Neuronal stem cell (in vitro differentiated cells): ENCODE data around the gene TRIM10.

Experiments
- DNase-seq: peaks from one replicate; pipeline ENCODE4 v3.0.0-alpha.2; 2013; ENCODE audit warnings: low spot score
- H2AFZ ChIP-seq: one replicate; pipeline ENCODE4 v1.6.1; 2013; ENCODE audit warnings: mild to moderate bottlenecking, low read length, inconsistent platforms
- H2AK5ac ChIP-seq: 2 replicates; pipeline ENCODE4 v1.6.1; 2013; ENCODE audit warnings: low read depth, mild to moderate bottlenecking, inconsistent platforms, low read length, moderate library complexity, mixed read lengths
- H2BK120ac ChIP-seq: 2 replicates; pipeline ENCODE4 v1.6.1; 2013; ENCODE audit warnings: low read depth, mild to moderate bottlenecking, inconsistent platforms, low read length, moderate library complexity, mixed read lengths
- H2BK12ac ChIP-seq: one replicate; pipeline ENCODE4 v1.6.1; 2013; ENCODE audit warnings: low read length, inconsistent platforms
- H2BK15ac ChIP-seq: 2 replicates; pipeline ENCODE4 v1.6.1; 2013; ENCODE audit warnings: mild to moderate bottlenecking, low read length, inconsistent platforms, mixed read lengths
- H2BK5ac ChIP-seq: one replicate; pipeline ENCODE4 v1.6.1; 2013; ENCODE audit warnings: inconsistent platforms, mild to moderate bottlenecking, low read length, moderate library complexity
- H3K14ac ChIP-seq: one replicate; pipeline ENCODE4 v1.6.1; 2013; ENCODE audit warnings: low read length, inconsistent platforms
- H3K18ac ChIP-seq: 2 replicates; pipeline ENCODE4 v1.6.1; 2013; ENCODE audit warnings: low read length, inconsistent platforms
- H3K23ac ChIP-seq: 2 replicates; pipeline ENCODE4 v1.6.1; 2013; ENCODE audit warnings: low read depth, mild to moderate bottlenecking, mixed read lengths, low read length, inconsistent platforms; ENCODE audit not compliant: poor library complexity
- H3K27ac ChIP-seq: replicated peaks from 3 replicates; pipeline ENCODE4 v1.5.1; 2013; ENCODE audit warnings: low read length, inconsistent platforms
- H3K27me3 ChIP-seq, 3 experiments: 2 replicates each; pipeline ENCODE4 v1.6.1; 2013; ENCODE audit warnings: low read length in 3 of 3, mild to moderate bottlenecking in 2 of 3, inconsistent platforms in 1 of 3, low read depth in 1 of 3, mixed read lengths in 1 of 3, moderate library complexity in 1 of 3; ENCODE audit not compliant: control insufficient read depth in 3 of 3, insufficient read depth in 3 of 3
- H3K36me3 ChIP-seq, 2 donors: replicated peaks in 1 of 2; 2 replicates each; pipeline ENCODE4 v1.6.1; 2013; ENCODE audit warnings: low read length in 2 of 2; ENCODE audit not compliant: control insufficient read depth in 2 of 2, insufficient read depth in 2 of 2
- H3K4ac ChIP-seq: 2 replicates; pipeline ENCODE4 v1.6.1; 2013; ENCODE audit warnings: inconsistent platforms, mild to moderate bottlenecking, low read length, moderate library complexity
- H3K4me1 ChIP-seq, 2 donors: 1 replicate in 1 of 2; 2 replicates in 1 of 2; pipeline ENCODE4 v1.6.1; 2013; ENCODE audit warnings: low read length in 2 of 2, low read depth in 1 of 2; ENCODE audit not compliant: control insufficient read depth in 2 of 2, insufficient read depth in 1 of 2
- H3K4me2 ChIP-seq: one replicate; pipeline ENCODE4 v1.6.1; 2013; ENCODE audit warnings: mild to moderate bottlenecking, low read length, inconsistent platforms; ENCODE audit not compliant: insufficient read depth, poor library complexity, severe bottlenecking
- H3K4me3 ChIP-seq, 2 donors: 2 replicates each; pipeline ENCODE4 v1.5.1; 2013; ENCODE audit warnings: low read length in 2 of 2, mild to moderate bottlenecking in 2 of 2, inconsistent platforms in 1 of 2, moderate library complexity in 1 of 2
- H3K79me1 ChIP-seq: one replicate; pipeline ENCODE4 v1.6.1; 2013; ENCODE audit warnings: low read depth, mild to moderate bottlenecking, inconsistent platforms, low read length, moderate library complexity
- H3K9ac ChIP-seq: one replicate; pipeline ENCODE4 v1.6.1; 2013; ENCODE audit warnings: mild to moderate bottlenecking, low read depth, low read length, inconsistent platforms; ENCODE audit not compliant: poor library complexity
- H3K9me3 ChIP-seq, 2 donors: replicated peaks in 1 of 2; 2 replicates each; pipeline versions ENCODE3 to v1.6.1; 2013; ENCODE audit warnings: low read length in 2 of 2, mild to moderate bottlenecking in 2 of 2, inconsistent platforms in 1 of 2, low read depth in 1 of 2, mixed read lengths in 1 of 2, moderate library complexity in 1 of 2; ENCODE audit not compliant: control insufficient read depth in 2 of 2, insufficient read depth in 1 of 2
- H4K8ac ChIP-seq: one replicate; pipeline ENCODE4 v1.6.1; 2013; ENCODE audit warnings: low read depth, mild to moderate bottlenecking, inconsistent platforms, low read length, moderate library complexity
- H4K91ac ChIP-seq: one replicate; pipeline ENCODE4 v1.6.1; 2013; ENCODE audit warnings: low read length, low read depth, mild to moderate bottlenecking, inconsistent platforms; ENCODE audit not compliant: poor library complexity
- WGBS, 2 donors: extraction: QIAGEN DNeasy Blood & Tissue Kit; methylation state at CpG; one replicate each; pipeline ENCODE4 v1.1.7; 2013; ENCODE audit warnings: missing lambda C conversion rate in 2 of 2, mixed read lengths in 1 of 2; ENCODE audit not compliant: insufficient read length in 2 of 2, insufficient replicate concordance in 1 of 2; ENCODE audit errors: extremely low coverage in 2 of 2; 5-methylcytosine and 5-hydroxymethylcytosine counted together

TRIM10 gene

DNA sequence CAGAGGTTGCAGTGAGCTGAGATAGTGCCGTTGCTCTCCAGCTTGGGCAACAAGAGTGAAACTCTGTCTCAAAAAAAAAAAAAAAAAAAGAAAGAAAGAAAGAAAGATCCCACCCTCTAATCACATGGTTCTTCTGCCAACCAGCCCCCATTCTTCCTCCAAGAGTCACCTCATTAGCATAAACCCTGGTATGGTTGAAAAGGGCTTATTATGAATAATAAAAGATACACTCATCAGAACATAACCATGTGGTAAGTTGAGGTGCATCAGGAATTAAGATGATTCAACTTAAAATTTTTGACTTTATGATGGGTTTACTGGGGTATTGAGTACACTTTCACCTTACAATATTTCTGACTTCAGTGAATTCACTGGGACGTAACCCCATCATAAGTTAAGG, 25.9 kb downstream of the TRIM10 start:
- no peak overlapping the region for H2BK12ac ChIP-seq
- no peaks in the 10 kb centered on the region for H3K4me1 ChIP-seq
- no peak overlapping the region for H3K4me3 ChIP-seq
- no peak overlapping the region for H4K8ac ChIP-seq
- H3K79me1 ChIP-seq = no peaks in the 10 kb centered on the region
- H3K4ac ChIP-seq = no peak overlapping the region
- no peak overlapping the region for H2BK15ac ChIP-seq
- no peak overlapping the region for H3K27ac ChIP-seq
- no peak overlapping the region for H3K23ac ChIP-seq
- no peaks in the 10 kb centered on the region for H3K9me3 ChIP-seq
- H2AK5ac ChIP-seq = no peak overlapping the region
- no peak overlapping the region for H2AFZ ChIP-seq
- no CpG with 5 or more reads among the region's 2 CpGs for WGBS, 2 donors
- no peak overlapping the region for H3K4me2 ChIP-seq
- no peak for DNase-seq
- H3K18ac ChIP-seq = no peak overlapping the region
- no peak overlapping the region for H2BK120ac ChIP-seq
- peaks cover 0 to 37% (median 10%) of the 10 kb centered on the region in 3 experiments for H3K27me3 ChIP-seq
- H2BK5ac ChIP-seq = no peak overlapping the region
- H3K9ac ChIP-seq = no peak overlapping the region
- H3K36me3 ChIP-seq = no peaks in the 10 kb centered on the region
- no peak overlapping the region for H3K14ac ChIP-seq
- H4K91ac ChIP-seq = no peak overlapping the region

DNA sequence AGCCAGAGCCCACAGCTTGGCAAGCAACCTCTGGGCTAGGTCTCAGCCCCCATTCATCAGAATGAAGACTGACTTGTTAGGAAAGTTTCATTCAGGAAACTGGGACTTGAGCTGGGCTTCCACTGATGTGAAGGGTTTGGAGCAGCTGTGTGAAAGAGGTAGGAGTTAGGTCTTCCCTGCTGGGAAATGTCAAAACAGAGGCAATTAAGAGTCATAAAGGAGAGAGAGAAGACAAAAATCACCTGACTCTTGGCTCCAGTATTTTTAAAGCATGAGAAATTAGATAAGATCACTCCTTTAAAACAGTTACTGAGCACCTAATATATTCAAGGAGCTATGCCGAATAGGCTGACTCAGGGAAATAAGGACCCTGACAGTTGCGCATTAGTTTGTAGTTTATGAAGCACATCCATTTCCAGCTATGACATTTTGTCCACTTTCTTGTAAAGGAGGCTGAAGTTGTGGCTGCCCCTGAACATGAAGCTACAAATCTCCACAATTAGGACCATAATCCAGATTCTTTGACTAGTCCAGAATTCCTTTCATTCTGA, 29.0 kb downstream of the TRIM10 start:
- H3K27me3 ChIP-seq = peaks cover 7 to 54% (median 33%) of the 10 kb centered on the region in 3 experiments
- no peak overlapping the region for H3K27ac ChIP-seq
- H3K79me1 ChIP-seq = no peaks in the 10 kb centered on the region
- no peak overlapping the region for H2AFZ ChIP-seq
- H4K8ac ChIP-seq = no peak overlapping the region
- peaks cover 0 to 2% of the 10 kb centered on the region in 2 donors for H3K4me1 ChIP-seq
- H4K91ac ChIP-seq = no peak overlapping the region
- no peak overlapping the region for H3K14ac ChIP-seq
- H2AK5ac ChIP-seq = no peak overlapping the region
- no peak overlapping the region for H3K18ac ChIP-seq
- H3K9me3 ChIP-seq = no peaks in the 10 kb centered on the region
- no CpG with 5 or more reads among the region's 2 CpGs for WGBS, 2 donors
- H3K4me3 ChIP-seq = no peak overlapping the region
- no peak overlapping the region for H2BK5ac ChIP-seq
- no peak overlapping the region for H2BK12ac ChIP-seq
- H3K9ac ChIP-seq = no peak overlapping the region
- H2BK15ac ChIP-seq = no peak overlapping the region
- no peak overlapping the region for H3K4me2 ChIP-seq
- no peak overlapping the region for H3K23ac ChIP-seq
- H2BK120ac ChIP-seq = no peak overlapping the region
- no peak for DNase-seq
- H3K4ac ChIP-seq = no peak overlapping the region
- H3K36me3 ChIP-seq = no peaks in the 10 kb centered on the region

DNA sequence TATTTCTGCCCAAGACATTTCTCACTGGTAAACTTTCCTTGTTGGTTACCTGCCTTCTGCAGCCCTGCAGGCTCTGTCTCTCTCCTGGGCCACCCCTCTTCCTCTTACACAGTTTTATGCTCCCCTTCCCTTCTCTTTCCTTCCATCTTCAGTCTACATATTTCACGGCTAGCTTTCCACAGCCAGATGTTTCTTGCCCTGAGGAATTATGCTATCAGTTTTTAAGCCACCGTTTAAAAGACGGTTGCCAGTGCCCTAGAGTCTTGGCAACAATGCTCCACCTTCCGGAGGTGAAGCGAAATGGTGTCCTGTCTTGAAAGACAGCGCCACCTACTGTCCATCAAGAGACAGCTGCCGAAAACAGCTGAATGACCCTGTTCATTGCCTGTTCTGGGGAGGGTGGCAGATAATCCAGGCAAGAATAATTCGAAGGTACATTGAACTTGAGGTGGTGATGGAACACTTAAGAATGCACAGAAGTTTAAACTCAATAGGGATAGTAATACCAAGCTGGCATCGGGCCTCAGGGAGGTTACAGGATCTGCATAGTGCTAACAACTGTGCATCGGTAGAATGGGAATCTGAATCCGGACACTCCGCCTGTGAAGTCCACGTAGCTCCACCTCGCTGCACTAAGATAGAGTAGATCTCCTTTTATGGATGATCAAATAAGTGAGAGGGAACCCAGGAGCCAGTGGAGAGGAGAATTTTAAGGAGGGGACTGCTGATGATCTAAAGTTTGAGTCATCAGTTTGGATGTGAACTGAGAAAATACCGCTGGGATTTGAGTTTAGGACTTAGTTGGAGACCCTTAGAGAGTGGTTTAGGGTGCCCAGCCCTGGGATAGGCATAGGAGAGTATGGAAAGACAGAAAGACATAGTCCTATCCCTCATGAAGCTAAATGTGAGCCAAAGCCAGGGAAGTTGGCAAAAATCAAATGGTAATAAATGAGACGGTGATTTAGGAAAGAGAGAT, 29.8 kb downstream of the TRIM10 start:
- H3K4me2 ChIP-seq = no peak overlapping the region
- no peak overlapping the region for H3K4me3 ChIP-seq
- no peak overlapping the region for H3K18ac ChIP-seq
- no peak overlapping the region for H2BK120ac ChIP-seq
- no peak overlapping the region for H4K8ac ChIP-seq
- no peak overlapping the region for H3K14ac ChIP-seq
- H3K4me1 ChIP-seq = peaks cover 0 to 3% of the 10 kb centered on the region in 2 donors
- no peaks in the 10 kb centered on the region for H3K36me3 ChIP-seq
- no peaks in the 10 kb centered on the region for H3K9me3 ChIP-seq
- H3K79me1 ChIP-seq = no peaks in the 10 kb centered on the region
- no peak overlapping the region for H2BK5ac ChIP-seq
- DNase-seq = peak; percentile 79
- no peak overlapping the region for H2AK5ac ChIP-seq
- no peak overlapping the region for H3K9ac ChIP-seq
- no peak overlapping the region for H3K27ac ChIP-seq
- H3K27me3 ChIP-seq = peaks cover 8 to 54% (median 41%) of the 10 kb centered on the region in 3 experiments
- H2BK12ac ChIP-seq = no peak overlapping the region
- no CpG with 5 or more reads among the region's 16 CpGs for WGBS, 2 donors
- H4K91ac ChIP-seq = no peak overlapping the region
- no peak overlapping the region for H3K4ac ChIP-seq
- H2BK15ac ChIP-seq = no peak overlapping the region
- H3K23ac ChIP-seq = no peak overlapping the region
- H2AFZ ChIP-seq = no peak overlapping the region

DNA sequence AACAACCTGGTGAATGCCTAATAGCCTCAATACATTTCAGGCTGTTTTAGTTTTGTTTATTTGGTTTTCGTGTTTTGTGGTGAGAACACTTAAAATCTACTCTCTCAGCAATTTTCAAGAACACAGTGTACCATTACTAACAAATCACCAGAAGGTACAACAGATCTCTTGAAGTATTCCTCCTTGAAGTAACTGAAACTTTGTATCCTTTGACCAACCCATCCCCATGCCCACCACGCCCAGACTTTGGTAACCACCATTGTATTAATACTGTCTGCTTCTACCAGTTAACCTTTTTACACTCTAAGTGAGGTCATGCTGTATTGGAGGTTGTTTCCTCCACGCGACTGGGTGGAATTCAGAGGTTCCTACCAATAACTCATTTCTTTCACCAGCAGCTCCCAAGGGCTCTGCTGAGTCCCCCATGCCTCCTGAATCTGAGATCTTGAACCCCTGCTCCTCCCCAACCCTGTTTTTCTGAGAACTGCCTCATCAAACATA, 30.8 kb downstream of the TRIM10 start:
- no CpG with 5 or more reads among the region's 4 CpGs for WGBS, 2 donors
- no peak overlapping the region for H3K27ac ChIP-seq
- no peak overlapping the region for H4K91ac ChIP-seq
- no peak overlapping the region for H3K9ac ChIP-seq
- no peak overlapping the region for H3K4me3 ChIP-seq
- H3K4me1 ChIP-seq = peaks cover 0 to 3% of the 10 kb centered on the region in 2 donors
- no peak overlapping the region for H3K4me2 ChIP-seq
- H4K8ac ChIP-seq = no peak overlapping the region
- H3K36me3 ChIP-seq = no peaks in the 10 kb centered on the region
- H3K79me1 ChIP-seq = no peaks in the 10 kb centered on the region
- no peak overlapping the region for H2AK5ac ChIP-seq
- no peak overlapping the region for H3K14ac ChIP-seq
- H3K27me3 ChIP-seq = peaks cover 8 to 62% (median 47%) of the 10 kb centered on the region in 3 experiments
- H3K18ac ChIP-seq = no peak overlapping the region
- H3K9me3 ChIP-seq = no peaks in the 10 kb centered on the region
- no peak overlapping the region for H3K4ac ChIP-seq
- no peak overlapping the region for H2AFZ ChIP-seq
- H3K23ac ChIP-seq = no peak overlapping the region
- no peak overlapping the region for H2BK12ac ChIP-seq
- no peak for DNase-seq
- no peak overlapping the region for H2BK15ac ChIP-seq
- H2BK120ac ChIP-seq = no peak overlapping the region
- no peak overlapping the region for H2BK5ac ChIP-seq
